HG03571 (cell line): Measurements from ENCODE around the gene IL1RN.
"Not testable (repeated sequence)": the region's sequence is repeated elsewhere in the genome, so short reads cannot be mapped to it uniquely, and the experiment has no call there.

ENCODE experiments used
- ATAC-seq: cut with Tn5 transposase; IDR thresholded peaks from one replicate; pipeline ENCODE4 v1.9.1; 2021; ENCODE audit not compliant: unreplicated experiment

IL1RN gene, protein sequence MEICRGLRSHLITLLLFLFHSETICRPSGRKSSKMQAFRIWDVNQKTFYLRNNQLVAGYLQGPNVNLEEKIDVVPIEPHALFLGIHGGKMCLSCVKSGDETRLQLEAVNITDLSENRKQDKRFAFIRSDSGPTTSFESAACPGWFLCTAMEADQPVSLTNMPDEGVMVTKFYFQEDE

DNA sequence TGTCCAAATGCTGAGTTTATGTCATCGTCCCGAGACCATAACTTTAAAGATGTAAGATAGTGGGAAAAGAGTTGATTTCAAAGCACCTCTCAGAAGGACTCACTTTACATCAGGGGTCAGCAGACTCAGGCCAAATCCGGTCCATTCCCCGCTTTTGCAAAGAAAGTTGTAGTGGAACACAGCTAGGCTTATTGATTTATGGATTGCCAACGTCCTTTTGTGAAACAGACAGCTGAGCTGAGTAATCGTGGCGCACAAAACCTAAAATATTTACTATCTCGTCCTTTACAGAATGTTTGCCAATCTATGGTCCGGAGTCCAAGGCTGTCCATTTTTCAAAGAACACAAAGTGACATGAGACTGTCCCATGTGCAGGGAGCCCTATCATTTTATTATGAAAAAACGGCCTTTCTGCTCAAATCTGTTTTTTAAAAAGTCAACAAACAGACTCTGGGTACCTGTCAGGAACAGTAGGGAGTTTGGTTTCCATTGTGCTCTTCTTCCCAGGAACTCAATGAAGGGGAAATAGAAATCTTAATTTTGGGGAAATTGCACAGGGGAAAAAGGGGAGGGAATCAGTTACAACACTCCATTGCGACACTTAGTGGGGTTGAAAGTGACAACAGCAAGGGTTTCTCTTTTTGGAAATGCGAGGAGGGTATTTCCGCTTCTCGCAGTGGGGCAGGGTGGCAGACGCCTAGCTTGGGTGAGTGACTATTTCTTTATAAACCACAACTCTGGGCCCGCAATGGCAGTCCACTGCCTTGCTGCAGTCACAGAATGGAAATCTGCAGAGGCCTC is at the start of gene IL1RN:
IL1RN (plus strand) TSS at position 754 of the 801 bp plus-strand sequence; CDS start at position 781, 27 bp downstream.
- no peak for ATAC-seq

DNA sequence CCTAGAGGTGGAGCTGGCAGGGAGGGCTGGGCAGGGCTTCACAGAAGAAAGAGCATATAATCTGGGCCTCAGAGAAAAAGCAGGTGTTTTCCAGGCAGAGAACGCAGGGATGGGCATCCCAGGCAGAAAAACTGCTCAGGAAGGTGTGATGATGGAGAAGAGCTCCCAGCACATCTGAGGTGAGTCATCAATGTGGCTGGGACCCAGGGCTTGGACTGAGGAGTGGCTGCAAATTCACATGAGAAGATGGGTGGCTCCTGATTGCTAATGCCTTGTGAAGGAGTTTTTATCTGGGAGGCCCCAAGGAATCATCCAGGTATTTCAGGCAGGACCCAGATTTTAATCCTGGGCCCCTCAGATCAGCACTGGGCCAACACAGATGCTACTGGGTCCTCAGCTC is 49.5 kb upstream of the IL1RN start:
- ATAC-seq: no peak

DNA sequence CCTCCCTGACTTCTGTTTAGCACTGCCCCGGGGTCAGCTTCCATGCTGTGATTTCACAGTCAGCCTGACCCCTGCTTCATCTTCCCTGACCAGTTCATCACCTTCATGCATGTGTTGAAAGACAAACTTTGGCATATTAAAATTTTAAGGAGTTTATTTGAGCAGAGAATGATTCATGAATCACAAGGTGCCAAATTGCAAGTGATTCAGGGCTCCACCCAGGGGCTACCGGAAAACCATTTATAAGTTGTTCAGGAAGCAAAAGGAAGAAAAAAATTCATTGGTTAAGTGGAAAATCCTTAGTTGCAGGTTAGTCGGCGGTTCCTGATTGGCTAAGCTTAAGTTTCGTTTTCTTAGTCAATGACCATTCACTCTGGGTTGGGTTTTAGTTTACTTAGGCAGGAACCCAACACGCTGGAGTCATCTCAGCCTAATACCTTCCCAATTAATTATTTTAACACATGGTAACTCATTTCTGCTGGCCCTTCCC is 49.0 kb upstream of the IL1RN start:
- no peak for ATAC-seq

DNA sequence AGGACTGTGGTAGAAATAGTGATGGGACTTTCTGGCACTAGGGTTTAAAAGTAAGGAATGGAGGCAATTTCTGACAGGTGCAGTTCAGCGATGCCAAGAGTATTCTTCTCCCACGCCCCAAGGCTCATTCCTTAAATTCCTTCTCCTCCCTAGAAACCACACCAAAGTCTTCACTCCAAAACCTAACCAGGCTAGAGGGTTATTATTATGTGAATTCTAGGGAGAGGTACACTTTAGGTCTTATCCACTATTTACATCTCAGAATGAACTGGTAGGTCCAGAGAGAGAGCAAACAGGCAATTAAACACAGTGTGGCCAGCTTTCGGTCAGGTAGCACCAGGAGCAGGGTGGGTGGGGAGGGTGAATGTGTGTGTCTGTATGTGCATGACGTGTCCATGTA is 48.3 kb upstream of the IL1RN start:
- no peak for ATAC-seq

DNA sequence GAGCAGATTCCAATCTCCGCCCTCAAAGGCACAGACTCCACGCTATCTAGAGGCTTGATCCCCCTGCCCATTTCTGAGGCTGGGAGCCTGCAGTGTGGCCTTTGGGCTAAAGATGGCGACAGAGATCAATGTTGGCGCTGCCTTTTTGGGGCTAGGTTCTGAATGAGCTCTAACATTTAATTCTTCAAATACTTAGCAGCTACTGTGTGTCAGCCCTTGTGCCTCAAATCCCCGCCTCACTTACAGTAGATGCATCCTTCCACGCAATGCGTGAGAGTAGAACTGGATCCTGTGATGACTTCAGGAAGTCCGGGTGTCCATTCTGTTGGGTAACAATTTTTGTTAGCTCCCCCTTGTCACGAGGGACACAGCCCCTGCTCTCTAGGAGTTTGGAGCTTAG is 47.3 kb upstream of the IL1RN start:
- ATAC-seq: no peak

DNA sequence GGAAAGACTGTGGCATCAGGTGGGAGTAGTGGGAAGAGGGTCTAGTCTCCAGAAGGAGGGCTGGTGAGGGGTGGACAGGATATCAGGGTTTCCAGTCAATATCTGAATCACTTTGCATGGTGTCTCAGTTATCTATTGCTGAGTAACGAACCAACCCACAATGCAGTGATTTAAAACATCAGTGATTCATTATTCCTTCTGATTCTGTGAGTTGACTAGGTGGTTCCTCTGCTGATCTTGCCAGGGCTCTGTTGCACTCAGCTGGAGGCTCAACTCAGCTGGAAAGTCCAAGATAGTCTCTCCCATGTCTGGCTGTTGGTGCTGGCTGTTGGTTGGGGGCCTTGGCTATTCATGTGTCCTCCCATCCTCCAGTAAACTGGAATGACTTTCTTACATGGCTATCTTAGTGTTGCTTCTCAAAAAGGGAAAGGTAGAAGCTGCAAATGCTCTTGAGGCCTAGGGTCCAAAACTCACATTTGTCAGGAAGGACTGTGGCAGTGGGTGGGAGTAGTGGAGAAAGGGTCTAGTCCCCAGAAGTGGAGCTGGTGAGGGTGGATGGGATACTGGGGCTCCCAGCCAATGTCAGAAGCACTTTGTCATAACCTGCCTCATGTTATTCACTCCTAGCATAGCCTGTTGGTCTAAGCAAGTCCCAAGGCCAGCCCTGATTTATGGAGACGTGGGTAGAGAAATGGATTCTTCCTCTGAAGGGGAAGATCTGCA is 45.7 kb upstream of the IL1RN start:
- no peak for ATAC-seq

DNA sequence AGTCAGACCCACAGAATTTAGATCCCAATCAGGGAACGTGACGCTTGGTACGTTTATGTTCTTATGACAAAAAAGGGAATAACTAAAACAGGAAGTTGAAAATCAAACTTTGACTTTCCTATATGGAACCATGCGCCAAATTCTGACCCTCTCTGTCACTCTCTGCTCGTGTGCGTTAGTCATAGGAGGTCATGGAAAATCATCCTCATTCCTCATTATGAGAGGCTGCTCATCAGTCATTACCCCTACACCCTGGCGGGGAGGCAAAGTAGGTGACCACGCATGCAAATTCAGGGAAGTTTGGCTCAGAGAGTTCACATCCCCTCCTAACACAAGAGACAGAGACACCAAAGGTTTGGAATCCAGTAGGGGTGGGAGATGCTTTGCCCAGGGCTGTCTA is 44.1 kb upstream of the IL1RN start:
- no peak for ATAC-seq

DNA sequence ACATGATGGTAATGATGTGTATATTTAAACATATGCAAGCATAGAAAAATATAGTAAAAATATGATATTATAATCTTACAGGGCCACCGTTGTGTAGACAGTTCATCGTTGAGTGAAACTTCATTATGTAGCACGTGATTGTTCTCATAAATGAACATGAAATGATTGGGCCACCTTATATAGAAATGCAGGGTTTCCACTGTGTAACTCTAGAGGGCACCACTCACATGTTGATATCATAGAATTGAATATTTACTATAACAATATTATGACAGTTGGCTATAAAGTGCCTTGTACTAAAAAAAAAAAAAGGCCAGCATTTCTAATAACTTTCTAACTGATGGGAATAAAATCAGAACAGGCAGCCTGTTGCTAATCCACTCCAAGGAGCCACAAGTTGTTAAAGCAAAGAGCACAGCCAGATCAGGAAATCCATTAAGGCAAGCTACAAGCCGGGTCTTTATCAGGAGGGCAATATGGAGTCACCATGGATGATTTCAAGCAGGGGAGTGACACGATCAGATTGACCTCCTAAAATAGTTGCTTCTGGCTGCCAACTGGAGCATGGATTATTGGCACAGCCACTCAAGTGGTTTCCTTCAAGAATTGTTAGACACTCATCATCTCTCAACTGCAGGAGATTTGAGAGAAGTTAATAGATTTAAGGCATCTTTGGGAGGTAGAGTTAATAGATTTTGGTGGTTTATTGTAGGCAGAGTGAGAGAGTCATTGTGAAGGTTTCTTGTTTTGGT is 43.0 kb upstream of the IL1RN start:
- no peak for ATAC-seq

DNA sequence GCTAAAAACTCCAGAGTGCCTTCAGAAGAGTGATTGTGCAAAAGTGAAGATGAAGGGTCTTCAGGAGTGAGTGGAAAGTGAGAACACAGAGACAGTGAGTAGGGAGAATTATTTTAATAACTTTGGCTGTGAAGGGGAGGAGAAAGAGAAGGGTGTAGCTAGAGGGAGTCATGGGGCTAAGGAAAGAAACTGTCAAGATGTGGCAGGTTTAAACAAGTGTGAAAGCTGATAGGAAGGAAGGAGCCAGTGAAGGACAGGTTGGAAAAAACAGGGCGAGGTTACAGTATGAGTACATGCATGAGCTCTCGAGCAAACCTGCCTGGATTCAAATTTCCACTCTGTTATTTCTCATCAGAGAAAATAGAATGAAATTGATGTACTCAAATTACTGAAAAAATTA is 41.9 kb upstream of the IL1RN start:
- no peak for ATAC-seq

DNA sequence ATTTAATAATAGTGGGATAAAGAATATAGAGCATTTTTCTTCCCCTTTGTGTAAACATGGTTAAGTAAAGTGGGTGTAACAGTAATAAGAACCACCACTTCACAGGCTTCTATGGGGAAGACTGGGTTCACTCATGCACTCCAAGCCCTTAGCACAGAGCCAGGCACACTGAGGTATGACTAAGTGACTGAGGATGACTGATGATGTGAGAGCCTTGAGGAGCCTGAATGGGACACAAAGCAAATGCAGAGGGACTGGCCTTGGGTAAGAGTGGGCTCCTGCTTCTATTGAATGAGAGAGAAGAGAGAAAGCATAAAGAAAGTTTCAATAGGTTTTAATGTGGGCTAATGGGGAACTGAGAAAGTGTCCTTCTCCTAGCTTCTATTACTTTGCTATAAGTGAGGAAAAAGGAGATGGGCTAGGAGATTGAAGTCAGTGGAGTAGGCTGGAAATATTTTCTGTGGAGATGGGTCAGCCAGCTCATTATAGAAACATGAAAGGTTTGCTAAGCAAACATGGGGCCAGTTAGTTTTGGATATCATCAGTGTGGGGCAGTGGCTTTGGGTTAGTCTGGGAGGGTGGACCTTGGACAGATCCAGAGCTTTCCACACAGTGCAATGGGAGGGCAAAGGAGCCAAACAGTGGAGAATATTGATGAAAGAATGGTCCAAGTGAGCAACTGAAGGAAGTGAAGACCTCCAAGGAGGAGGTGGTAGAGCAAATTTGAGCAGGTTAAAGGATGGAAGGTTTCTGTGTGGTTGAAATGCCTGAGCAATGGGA is 39.0 kb upstream of the IL1RN start:
- ATAC-seq: no peak

DNA sequence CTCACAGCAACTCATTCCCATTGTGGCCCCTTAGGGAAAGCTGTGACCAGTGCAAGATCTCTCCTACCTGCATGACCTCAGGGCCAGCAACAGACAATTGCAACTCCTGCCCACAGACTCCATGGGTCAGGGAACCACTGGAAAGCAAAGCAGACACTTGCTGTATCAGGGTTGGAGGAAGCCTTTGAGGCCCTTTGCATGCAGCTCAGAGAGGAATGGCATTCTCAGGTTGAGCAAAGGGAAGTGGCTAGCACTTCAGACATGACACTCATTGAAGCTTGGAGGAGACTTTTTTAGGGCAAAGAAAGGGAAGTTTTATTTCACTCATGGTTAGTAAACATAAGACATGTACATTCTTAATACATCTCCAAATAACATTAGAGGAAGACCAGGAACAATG is 37.5 kb upstream of the IL1RN start:
- ATAC-seq: no peak

DNA sequence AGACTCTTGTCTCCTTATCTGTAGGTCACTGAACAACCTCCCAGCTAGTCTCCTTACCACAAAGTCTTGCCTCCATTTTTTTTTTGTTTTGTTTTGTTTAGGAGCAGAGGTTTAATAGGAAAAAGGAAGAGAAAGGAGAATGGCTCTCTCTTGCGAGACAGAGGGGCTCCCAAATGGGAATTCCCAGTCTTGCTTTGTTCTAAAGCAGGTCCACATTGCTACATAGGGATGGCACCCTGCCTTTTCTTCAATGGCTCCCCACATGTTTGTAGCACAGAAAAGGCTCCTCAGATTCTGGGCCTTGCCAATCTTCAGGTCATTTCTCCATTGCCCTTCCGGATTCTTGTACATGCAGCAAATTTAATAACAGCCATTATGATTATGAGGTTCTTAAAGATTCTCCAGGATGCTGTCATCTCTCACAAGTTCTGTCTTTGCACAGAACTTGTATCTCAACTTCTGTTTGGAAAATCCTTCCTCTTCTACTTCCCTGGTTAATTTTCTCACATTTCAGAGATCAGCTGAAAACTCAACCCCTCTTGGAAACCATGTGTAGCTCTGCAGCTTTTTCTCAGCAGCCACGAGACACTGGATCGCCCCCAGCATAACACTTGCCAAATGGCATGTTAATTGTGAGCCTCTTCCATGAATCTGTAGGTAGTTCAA is 36.0 kb upstream of the IL1RN start:
- no peak for ATAC-seq

DNA sequence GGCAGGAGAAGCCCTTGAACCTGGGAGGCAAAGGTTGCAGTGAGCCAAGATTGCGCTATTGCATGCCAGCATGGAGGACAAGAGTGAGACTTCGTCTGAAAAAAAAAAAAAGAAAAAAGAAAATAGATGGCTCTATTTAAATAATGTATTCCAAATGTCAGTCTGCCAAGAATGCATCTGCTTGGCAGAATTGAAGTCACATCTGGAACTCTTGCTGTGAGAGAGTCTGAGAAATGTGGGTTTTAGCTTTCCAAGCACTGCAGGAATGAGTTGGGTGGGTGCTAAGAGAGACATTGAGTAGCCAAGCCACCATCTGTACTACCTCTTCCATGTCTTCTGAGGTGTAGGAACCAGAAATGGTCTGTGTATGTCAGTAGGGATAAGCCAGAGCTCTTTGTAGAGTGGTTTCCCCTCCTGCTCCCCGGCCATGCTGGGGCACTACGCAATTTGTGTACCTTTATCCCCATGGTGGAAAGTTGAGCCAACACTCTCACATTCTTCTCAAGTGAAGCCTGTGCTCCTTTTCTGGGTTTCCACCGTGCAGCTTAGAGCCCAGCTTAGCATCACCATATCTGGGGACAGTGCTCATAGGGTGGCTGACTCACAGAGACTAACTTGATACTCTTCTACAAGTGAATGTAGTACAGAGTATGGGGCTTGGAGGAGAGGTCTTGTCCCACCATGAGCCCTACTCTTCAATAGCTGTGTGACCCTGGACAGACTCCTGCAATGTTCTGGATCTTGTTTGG is 34.4 kb upstream of the IL1RN start:
- no peak for ATAC-seq

DNA sequence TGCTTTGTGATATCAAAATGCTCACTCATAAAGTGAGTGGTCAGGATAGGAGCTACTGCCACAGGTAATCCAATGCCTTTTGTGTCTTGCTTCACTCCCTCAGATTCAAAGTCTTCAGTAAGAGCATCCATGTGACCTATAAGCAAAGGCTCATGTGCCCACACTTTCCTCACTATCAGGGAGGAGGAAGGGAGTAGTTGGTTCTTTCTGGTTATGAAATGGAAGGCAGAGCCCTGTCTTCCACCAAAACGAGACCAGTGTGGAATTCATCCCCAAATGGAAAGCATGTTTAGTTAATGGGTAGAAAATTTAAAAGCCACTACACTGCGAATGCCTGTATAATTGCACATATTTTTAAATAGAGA is 33.8 kb upstream of the IL1RN start:
- ATAC-seq: no peak

DNA sequence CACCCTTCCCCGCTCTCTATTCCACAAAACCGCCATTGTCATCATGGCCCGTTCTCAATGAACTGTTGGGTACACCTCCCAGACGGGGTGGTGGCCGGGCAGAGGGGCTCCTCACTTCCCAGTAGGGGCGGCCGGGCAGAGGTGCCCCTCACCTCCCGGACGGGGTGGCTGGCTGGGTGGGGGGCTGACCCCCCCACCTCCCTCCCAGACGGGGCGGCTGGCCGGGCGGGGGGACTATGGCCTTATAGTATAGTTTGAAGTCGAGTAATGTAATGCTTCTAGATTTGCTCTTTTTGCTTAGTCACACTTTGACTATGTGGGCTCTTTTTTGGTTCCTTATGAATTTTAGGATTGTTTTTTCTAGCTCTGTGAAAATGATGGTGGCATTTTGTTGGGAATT is 31.1 kb upstream of the IL1RN start:
- ATAC-seq: not testable (repeated sequence)

DNA sequence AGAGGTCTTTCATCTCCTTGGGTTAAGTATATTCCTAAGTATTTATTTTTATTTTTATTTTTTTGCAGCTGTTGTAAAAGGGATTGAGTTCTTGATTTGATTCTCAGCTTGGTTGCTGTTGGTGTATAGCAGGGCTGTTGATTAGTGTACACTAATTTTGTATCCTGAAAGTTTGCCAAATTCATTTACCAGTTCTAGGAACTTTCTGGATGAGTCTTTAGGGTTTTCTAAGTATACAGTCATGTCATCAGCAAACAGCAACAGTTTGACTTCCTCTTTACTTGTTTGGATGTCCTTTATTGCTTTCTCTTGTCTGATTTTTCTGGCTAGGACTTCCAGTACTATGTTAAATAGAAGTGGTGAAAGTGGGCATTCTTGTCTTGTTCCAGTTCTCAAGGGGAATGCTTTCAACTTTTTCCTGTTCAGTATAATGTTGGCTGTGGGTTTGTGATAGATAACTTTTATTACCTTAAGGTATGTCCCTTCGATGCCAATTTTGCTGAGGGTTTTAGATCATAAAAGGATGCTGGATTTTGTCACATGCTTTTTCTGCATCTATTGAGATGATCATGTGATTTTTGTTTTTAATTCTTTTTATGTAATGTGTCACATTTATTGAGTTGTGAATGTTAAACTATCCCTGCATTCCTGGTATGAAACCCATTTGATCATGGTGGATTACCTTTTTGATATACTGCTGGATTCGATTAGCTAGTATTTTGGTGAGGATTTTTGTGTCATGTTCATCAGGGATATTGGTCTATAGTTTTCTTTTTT is 30.4 kb upstream of the IL1RN start:
- ATAC-seq: not testable (repeated sequence)

DNA sequence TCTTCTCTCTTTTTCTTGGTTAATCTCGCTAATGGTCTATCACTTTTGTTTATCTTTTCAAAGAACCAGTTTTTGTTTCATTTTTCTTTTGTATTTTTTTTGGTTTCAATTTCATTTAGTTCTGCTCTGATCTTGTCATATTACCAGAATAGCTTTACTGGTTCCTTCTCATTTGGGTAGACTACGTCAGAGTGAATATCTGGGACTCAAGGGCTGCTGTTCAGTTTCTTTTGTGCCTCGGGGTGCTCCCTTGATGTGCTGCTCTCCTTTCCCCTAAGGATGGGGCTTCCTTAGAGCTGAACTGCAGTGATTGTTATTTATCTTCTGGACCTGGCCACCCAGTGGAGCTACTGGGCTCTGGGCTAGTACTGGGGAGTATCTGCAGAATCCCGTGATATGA is 29.4 kb upstream of the IL1RN start:
- no peak for ATAC-seq

DNA sequence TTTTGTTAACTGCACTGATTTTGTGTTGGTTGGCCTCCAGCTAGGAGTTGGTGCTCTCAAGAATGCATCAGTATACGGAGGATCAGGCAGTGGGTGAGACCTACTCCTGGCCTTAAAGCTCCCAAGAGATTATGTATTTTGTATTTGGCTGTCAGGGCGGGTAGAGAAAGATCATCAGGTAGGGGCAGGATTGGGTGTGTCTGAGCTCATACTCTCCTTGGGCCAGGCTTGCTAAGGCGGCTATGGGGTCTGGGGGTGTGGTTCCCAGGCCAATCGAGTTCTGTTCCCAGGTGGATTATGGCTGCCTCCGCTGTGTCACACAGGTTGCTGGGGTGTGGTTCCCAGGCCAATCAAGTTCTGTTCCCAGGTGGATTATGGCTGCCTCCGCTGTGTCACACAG is 28.9 kb upstream of the IL1RN start:
- ATAC-seq: no peak

DNA sequence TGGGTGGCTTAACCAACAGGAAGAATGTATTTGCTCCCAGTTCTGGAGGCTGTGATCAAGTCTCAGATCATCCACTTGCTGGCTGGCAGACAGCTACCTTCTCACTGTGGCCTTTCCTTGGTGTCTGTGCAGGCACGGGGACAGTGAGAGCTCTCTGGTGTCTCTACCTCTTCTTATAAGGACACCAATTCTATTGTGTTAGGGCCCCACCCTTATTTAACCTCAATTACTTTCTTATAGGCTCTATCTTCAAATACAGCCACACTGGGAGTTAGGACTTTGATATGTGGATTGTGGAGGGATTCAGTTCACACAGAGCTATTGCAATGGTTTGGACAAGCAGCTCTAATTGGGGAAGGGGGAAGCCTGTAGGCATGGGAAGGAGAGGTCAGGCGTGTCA is 25.3 kb upstream of the IL1RN start:
- no peak for ATAC-seq
